Right lobe of liver (tissue), 6 donors: ENCODE measurements around the gene FAM162B. TPM values are rescaled to one million over a fixed set of nuclear protein-coding genes. Genes with fewer than 3 reads are reported as not detected.
"Not testable (repeated sequence)": the region's sequence is repeated elsewhere in the genome, so short reads cannot be mapped to it uniquely, and the experiment has no call there.

Experiments used
- ATAC-seq, 4 donors: fragments of 200-7000 bp; cut with Tn5 transposase; one replicate each; pipeline ENCODE4 v1.9.1; 2020; ENCODE audit warnings: mild to moderate bottlenecking in 4 of 4, moderate library complexity in 4 of 4
- DNase-seq, 3 donors: peaks; one replicate each; pipeline ENCODE4 v3.0.0-alpha.2; 2020
- H3K27ac ChIP-seq, 3 donors: fragments of 200-600 bp; one replicate each; pipeline ENCODE4 v1.8.0; 2022
- H3K27me3 ChIP-seq, 2 donors: fragments of 200-600 bp; one replicate each; pipeline ENCODE4 v1.8.0; 2022
- H3K36me3 ChIP-seq, 4 donors: fragments of 200-600 bp; sonication (generic) in 1 of 4; one replicate each; pipeline versions ENCODE4 v1.5.1 to v1.8.0; 2017 to 2022; ENCODE audit warnings: control low read depth in 1 of 4
- H3K4me1 ChIP-seq, 4 donors: fragments of 200-600 bp; sonication (generic) in 1 of 4; one replicate each; pipeline versions ENCODE4 v1.5.1 to v1.8.0; 2017 to 2022; ENCODE audit warnings: control low read depth in 1 of 4
- H3K4me3 ChIP-seq, 3 donors: fragments of 200-600 bp; one replicate each; pipeline ENCODE4 v1.8.0; 2022
- H3K9me3 ChIP-seq, 4 donors: fragments of 200-600 bp; sonication (generic) in 1 of 4; one replicate each; pipeline versions ENCODE4 v1.5.1 to v1.8.0; 2017 to 2022; ENCODE audit warnings: control low read depth in 1 of 4
- POLR2A ChIP-seq: fragments of 450-650 bp; IDR thresholded peaks from one replicate; pipeline ENCODE4 v1.6.1; 2017; ENCODE audit warnings: antibody characterized with exemption, mild to moderate bottlenecking
- WGBS: methylation state at CpG from one replicate; pipeline ENCODE4 v1.1.6; 2018; ENCODE audit warnings: low coverage, low lambda C conversion rate; ENCODE audit not compliant: insufficient coverage; ENCODE audit errors: missing lambda C conversion rate; 5-methylcytosine and 5-hydroxymethylcytosine counted together
- intact Hi-C, 2 donors: fragments of 100-400 bp; cut with DNase I; formaldehyde crosslinking; loops; one replicate each; pipeline versions ENCODE4 v1.11.2 to v1.14.1; 2022
- total RNA-seq, 6 experiments: library from RNA; depleted of rRNA in 2 of 6; stranded (reverse); fragments of >200 nt in 2 of 6; fragmentation: NEBNext Ultra II Directional in 3 of 6; extraction: Animal tissue kit (Norgen Biotek cat#: 25700) in 3 of 6; gene quantifications; one replicate each; pipeline versions ENCODE4 v1.1.0 to v1.2.4, GENCODE V29; 2016 to 2023
- TF ChIP-seq, protein P1 (sequence below), 4 donors: fragments of 200-600 bp in 3 of 4; fragments of 450-650 bp in 1 of 4; IDR thresholded peaks; one replicate each; pipeline versions ENCODE4 v1.5.1 to v1.8.0; 2016 to 2022; ENCODE audit warnings: antibody characterized with exemption in 4 of 4, mild to moderate bottlenecking in 2 of 4
- donor health status: DM: no; HTN: yes; CAD: no.
- donor health status: DM: no; HTN: no; CAD: no.
- donor health status: DM: no; HTN: no; CAD: no.
- donor health status: DM: no; HTN: yes; CAD: no.
- donor health status: DM: no; HTN: yes; CAD: no.

FAM162B gene
- total RNA-seq, 6 experiments from 2014 or later = 0.33 to 0.81 (median 0.42) TPM; not detected in 2

DNA sequence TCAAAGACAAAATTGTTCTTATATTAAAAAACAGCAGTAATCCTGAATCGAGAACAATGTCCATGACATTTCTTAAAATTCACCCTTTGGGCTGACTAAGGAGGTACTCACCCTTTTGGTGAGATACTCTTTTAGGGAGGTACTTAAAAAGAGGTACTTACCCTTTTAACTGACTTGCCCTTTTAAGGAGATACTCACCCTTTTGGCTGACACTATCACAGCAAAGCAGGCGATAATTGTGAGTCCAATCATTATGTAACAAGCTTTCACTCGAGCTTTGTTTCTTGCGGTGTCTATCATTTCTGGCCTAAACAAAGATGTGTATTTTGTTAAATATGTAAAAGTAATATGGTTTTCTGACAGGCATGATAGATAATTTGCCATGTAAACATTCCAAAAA is 3.7 kb downstream of the FAM162B start:
- no peak for TF ChIP-seq POLR2A
- TF ChIP-seq, protein P1, sequence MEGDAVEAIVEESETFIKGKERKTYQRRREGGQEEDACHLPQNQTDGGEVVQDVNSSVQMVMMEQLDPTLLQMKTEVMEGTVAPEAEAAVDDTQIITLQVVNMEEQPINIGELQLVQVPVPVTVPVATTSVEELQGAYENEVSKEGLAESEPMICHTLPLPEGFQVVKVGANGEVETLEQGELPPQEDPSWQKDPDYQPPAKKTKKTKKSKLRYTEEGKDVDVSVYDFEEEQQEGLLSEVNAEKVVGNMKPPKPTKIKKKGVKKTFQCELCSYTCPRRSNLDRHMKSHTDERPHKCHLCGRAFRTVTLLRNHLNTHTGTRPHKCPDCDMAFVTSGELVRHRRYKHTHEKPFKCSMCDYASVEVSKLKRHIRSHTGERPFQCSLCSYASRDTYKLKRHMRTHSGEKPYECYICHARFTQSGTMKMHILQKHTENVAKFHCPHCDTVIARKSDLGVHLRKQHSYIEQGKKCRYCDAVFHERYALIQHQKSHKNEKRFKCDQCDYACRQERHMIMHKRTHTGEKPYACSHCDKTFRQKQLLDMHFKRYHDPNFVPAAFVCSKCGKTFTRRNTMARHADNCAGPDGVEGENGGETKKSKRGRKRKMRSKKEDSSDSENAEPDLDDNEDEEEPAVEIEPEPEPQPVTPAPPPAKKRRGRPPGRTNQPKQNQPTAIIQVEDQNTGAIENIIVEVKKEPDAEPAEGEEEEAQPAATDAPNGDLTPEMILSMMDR (IDR thresholded peaks at IDR 0.05) = no peak
- no peak for DNase-seq
- Histone ChIP-seq H3K27ac (no peak overlapping the region), H3K27me3 (peaks cover 0 to 9% of the 10 kb centered on the region in 2 donors), H3K36me3 (no peaks in the 10 kb centered on the region), H3K4me3 (no peak overlapping the region), H3K9me3 (no peaks in the 10 kb centered on the region), H3K4me1 (peaks cover 0 to 12% (median 0%) of the 10 kb centered on the region in 4 donors)
- WGBS = 58% methylated on average over 4 of the region's 4 CpGs
- ATAC-seq = no peak
- intact Hi-C loops = no loop called here

DNA sequence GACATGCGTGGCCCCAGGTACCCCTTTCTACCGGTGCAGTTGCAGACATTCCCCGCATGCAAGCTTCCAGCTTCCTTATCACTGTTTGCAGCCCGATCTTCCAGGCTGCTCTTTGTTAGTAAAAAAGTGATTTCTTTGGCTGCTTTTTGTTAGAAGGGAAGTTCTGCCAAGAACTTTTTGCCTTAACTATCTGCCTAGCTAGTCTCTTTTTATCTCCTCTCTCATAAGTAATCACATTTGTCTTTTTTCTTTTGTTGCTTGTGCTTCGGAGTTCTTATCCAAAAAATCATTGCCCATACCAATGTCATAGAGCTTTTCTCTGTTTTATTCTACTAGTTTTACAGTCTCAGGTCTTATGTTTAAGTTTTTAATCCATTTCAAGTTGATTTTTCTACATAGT is 20.3 kb downstream of the FAM162B start:
- no peaks in the 10 kb centered on the region for H3K9me3 ChIP-seq
- no peaks in the 10 kb centered on the region for H3K36me3 ChIP-seq
- ATAC-seq (no peak), DNase-seq (no peak)
- TF ChIP-seq, protein P1 (IDR thresholded peaks at IDR 0.05) = no peak
- no peak for TF ChIP-seq POLR2A
- intact Hi-C loops = no loop called here
- H3K27me3 ChIP-seq = no peaks in the 10 kb centered on the region
- no peak overlapping the region for H3K4me3 ChIP-seq
- no peaks in the 10 kb centered on the region for H3K4me1 ChIP-seq
- H3K27ac ChIP-seq = no peak overlapping the region
- 55% methylated on average over 5 of the region's 5 CpGs for WGBS

DNA sequence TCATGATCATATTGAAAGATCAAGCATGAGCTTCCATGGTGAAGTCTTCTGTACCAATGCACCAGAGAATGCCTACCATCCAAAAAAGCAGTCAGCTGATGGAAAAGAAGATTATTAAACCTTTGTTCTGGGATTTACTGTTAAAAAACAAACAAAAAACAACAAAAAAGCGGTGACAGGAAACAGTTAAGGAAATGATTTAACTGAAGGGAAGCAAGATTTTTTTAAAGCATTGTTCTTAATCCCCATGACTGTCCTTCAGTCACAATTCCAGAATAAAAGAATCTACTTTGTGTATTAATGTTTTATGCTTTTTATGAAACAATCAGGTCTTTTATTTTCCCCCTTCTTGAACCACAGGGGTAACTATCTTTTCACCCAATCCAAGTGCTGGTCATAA is 23.9 kb downstream of the FAM162B start:
- Histone ChIP-seq H3K9me3 (no peaks in the 10 kb centered on the region), H3K27ac (no peak overlapping the region), H3K36me3 (no peaks in the 10 kb centered on the region), H3K27me3 (no peaks in the 10 kb centered on the region), H3K4me3 (no peak overlapping the region), H3K4me1 (no peaks in the 10 kb centered on the region)
- DNase-seq (no peak), ATAC-seq (no peak)
- 58% methylated on average over 1 of the region's 1 CpG for WGBS
- TF ChIP-seq, protein P1 (IDR thresholded peaks at IDR 0.05) = no peak
- no peak for TF ChIP-seq POLR2A
- intact Hi-C loops = no loop called here

DNA sequence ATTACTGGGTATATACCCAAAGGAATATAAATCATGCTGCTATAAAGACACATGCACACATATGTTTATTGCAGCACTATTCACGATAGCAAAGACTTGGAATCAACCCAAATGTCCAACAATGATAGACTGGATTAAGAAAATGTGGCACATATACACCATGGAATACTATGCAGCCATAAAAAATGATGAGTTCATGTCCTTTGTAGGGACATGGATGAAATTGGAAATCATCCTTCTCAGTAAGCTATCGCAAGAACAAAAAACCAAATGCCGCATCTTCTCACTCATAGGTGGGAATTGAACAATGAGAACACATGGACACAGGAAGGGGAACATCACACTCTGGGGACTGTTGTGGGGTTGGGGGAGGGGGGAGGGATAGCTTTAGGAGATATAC is 25.0 kb downstream of the FAM162B start:
- intact Hi-C loops, ATAC-seq: not testable (repeated sequence)

DNA sequence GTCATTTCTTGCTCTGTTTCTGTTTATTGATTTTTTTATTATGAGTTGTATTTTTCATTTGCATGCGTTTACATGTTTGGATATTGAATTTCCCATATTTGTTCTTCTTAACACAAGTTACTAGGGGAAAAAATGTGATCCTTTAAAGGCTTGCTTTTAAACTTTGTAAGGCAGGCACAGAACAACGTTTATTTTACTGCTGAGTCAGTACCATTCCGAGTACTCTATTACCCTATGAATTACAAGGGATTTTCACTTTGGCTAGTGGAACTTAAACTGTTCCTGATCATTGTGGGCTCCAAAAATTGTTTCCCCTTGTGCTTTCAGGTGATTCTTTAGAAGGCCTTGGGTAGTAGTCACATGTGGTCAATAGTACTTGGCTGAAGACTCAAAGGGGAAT is 28.5 kb downstream of the FAM162B start:
- intact Hi-C loops = no loop called here
- 94% methylated on average over 3 of the region's 3 CpGs for WGBS
- TF ChIP-seq, protein P1 (IDR thresholded peaks at IDR 0.05) = no peak
- TF ChIP-seq POLR2A = no peak

More for the DNA sequence above, 25.0 kb downstream of the FAM162B start:
- H3K27me3 ChIP-seq, DNase-seq, H3K9me3 ChIP-seq, H3K4me3 ChIP-seq, H3K36me3 ChIP-seq, H3K27ac ChIP-seq, H3K4me1 ChIP-seq: not testable (repeated sequence)
- 95% methylated on average over 2 of the region's 3 CpGs for WGBS

More for the DNA sequence above, 28.5 kb downstream of the FAM162B start:
- Histone ChIP-seq H3K9me3 (no peaks in the 10 kb centered on the region), H3K4me3 (no peak overlapping the region), H3K27me3 (no peaks in the 10 kb centered on the region), H3K36me3 (peaks cover 0 to 4% (median 0%) of the 10 kb centered on the region in 4 donors), H3K27ac (no peak overlapping the region), H3K4me1 (no peaks in the 10 kb centered on the region)
- DNase-seq (no peak), ATAC-seq (no peak)
